DMS79 (cell line): ENCODE data around the gene TLN1.

Source experiments
- DNase-seq: peaks from one replicate; lab custom pipeline; 2025; lab: John Stamatoyannopoulos, UW

Gene TLN1

DNA sequence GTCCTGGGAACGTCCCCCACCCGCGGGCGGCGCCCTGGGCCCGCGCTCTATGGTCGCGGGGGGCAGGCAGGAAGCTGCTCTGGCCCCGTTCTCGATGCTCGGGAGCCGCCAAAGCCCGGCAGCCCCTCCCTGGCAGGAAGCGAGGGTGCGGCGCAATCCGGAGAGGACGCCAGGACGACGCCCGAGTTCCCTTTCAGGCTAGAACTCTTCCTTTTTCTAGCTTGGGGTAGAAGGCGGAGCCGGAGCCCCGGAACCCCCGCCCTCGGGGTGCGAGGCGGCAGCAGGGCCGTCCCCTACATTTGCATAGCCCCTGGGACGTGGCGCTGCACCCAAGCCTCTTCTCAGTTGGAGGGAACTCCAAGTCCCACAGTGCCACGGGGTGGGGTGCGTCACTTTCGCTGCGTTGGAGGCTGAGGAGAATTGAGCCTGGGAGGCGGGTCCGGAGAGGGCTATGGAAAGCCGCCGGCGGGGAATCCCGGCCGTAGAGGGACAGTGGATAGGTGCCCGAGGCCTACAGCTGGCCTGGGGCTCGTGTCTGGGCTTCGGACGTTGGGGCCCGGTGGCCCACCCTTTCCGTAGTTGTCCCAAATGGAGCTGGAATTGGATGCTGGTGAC lies at the start of gene TLN1, which contains the start of gene CREB3:
Gene TLN1 (minus strand): TSS at position 11 of the 615 bp plus-strand sequence. CDS start 6,501 bp downstream, outside the sequence.
Gene CREB3 (plus strand): TSS at position 482 of the 615 bp plus-strand sequence. CDS start 107 bp downstream, at position 589.
- DNase-seq = peak; percentile 97

DNA sequence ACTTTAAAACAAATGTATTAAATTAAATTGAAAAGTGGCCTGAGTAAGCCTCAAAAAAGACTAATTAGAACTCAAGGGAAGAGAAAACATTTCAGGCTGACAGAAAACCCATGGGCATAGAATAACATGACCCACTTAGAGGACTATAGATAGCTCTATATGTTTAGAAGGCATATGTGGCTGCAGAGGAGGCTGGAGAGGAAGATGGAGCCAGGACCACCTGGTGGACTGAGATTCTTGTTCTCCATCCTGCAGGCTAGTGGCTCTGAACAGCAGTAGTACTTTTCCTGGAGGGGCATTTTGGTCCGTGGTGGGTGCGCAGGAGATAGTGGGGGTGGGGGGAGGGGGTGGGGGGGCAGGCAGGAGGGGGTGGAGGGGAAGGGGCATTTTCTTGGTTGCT lies 49.1 kb upstream of the TLN1 start:
- no peak for DNase-seq

DNA sequence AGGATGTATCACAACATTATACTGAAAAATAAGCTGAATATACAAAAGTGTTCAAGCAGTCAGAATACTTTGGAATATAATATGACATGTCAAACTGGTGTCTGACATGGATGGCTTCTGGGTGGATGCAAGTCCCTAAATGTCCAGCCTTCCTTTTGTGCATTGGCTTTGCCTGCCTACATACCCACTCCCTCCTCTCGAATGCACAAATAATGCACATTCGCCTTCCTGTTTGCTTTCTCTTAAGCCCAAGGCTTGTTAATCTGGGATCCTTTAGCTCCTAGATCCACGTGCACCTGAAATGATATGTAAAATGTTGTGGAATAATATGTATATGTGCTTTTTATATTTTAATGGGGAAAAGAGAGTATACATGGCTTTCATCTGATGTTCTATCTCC lies 46.5 kb upstream of the TLN1 start:
- DNase-seq = no peak

- DNase-seq = peak; percentile 71
Observed at GRCh38 chr9:35776018-35776417, 44.0 kb upstream of the TLN1 start.

GRCh38 chr9:35774907-35775635 lies 43.1 kb upstream of the TLN1 start:
- DNase-seq = no peak

- DNase-seq = no peak
Observed at GRCh38 chr9:35771943-35772342, 39.9 kb upstream of the TLN1 start.

GRCh38 chr9:35771534-35771933 lies 39.5 kb upstream of the TLN1 start:
- DNase-seq = peak; percentile 32

DNA sequence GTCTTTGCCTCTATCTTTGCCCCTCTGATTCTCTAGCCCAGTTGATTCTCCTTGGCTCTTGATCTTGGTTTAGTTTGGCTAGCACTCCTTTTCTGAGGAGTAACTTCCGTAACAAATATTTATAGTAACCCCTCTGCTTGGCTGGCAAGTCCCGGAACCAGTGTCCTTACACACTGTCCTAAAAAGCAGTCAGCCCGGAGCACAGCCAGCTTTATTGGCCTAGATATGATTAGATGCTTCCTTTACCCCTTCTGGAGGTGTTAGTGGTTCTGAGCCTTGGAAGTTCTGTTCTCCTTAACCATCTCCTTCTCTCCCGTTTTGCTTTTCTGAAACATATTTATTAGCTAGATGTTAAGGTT lies 39.1 kb upstream of the TLN1 start:
- no peak for DNase-seq

GRCh38 chr9:35769763-35770162 lies 37.8 kb upstream of the TLN1 start:
- no peak for DNase-seq

DNA sequence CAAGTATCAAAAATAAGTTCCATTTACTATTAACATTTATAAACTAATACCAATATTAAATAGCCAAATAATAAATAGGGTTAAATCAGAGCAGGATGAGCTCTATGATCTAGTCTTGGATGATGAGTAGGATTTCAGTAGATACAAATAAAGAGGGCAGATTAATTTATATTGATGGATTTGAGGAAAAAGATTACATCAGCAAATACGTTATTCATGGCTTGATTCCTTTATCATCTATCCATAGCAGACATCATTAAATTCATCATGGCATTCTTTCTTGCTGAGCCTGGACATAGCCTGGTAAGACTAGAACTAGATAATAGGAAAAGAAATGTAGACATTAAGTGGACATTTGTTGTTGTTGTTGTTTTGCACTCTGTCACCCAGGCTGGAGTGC lies 35.5 kb upstream of the TLN1 start:
- no peak for DNase-seq

DNA sequence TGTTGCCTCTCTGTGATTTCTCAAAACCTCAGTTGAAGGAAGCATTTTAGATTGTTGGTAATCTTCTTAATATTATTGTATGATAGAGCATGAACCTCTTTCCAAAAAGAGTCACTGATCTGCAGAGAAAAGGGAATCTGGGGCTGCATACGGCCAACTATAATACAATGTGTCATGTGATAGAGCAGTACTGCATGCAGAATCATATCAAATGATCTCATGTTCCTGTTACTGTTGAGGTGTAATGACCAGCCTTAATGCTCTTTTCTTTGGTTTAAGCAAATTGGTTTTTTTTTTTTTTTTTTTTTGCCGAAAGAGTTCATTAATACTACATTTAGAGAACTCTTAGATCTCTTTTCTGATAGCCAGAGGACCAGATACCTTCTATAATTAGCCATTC lies 35.0 kb upstream of the TLN1 start:
- DNase-seq = no peak

DNA sequence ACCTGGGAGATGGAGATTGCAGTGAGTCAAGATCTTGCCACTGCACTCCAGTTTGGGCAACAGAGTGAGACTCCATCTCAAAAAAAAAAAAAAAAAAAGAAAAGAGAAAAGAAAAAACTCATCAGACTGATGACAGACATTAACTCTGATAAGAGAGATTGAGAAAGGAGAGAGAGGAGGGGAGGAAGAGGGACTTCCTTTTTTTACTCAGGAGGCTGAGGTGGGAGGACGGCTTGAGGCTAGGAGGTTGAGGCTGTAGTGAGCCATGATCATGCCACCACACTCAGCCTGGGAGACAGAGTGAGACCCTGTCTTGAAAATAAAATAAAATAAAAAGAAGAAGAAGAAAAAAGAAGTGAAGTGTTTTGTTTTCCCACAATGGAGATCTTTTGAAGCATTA lies 31.8 kb upstream of the TLN1 start:
- no peak for DNase-seq

DNA sequence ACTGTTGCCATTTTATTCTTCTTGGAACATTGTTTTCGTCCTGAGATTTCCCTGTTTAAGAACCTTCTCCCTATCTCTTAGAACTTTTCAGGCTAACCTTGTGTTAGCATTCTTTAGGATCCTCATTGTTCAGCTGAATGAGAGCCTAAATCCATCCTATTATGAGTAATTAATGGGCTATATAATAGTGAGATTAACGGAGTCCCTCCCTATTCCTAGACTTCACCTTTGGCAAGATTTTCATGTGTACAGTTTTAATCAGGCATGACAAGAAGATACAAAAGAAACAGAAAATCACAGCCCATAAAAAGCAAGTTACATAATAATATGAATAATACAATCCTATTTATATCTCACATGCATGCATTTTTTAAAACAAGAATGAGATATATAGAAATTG lies 31.2 kb upstream of the TLN1 start:
- no peak for DNase-seq

DNA sequence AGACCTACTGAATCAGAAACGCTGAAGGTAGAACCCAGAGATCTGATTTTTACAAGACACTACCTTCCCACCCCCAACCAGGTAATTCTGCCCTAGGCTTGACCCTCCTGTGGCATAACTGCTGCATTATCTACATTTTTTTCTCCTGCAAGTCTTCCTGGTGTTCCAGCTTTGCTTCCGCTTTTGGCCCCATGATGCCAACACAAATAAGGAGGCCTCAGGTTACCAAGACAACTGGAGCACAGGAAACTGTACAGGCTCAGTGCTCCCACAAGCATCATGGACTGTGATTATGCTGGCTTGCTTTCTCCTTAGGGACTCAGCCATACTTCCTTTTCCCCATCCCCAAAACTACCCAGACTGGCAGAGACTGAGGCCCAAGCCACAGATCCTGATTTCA lies 28.7 kb upstream of the TLN1 start:
- DNase-seq = no peak

- DNase-seq = no peak
Observed at GRCh38 chr9:35759795-35760194, 27.8 kb upstream of the TLN1 start.

DNA sequence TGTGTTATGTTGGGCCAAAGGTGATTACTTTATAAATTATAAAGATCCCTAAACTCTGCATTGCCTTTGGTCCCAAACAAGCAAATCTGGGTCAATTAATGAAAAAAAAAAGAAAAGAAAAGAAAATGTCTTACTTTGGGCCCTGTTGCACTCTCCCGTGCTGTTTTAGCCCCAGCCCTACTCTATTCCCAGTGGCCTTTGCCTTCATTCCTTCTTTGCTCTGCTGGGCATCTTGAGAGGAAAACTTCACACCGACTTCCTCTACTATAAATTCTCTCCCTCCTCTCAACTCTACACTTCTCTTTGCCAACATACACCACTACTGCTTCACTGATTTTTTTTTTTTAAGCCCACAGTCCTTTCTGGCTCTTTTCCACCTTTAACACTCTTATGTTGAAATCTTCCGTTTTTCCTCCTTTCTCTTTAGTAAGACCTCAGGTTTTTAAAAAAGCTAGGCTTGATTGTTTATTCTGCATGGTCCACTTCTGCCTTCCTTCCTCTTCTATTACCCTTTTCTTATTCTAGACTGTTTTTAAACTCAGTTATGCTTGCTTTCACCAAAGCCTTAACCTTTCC lies 26.6 kb upstream of the TLN1 start:
- DNase-seq = no peak

DNA sequence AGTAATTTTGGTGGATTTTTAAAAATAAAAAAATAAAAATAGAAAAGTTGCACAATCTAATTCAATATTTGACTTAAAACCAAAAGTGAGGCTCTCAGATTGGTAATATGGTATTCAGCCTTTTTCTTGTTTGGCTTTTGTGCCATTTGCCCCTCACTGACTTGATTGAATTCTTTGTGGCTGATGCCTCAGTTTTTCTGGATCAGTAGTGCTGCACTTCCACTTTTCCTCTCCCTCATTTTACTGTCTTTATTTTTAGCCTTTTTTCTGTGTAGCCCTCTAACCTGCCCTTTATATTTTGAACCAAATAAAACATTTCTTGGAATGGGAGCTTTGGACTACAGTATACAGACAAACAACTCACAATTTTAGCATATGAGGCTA lies 25.9 kb upstream of the TLN1 start:
- DNase-seq = no peak

DNA sequence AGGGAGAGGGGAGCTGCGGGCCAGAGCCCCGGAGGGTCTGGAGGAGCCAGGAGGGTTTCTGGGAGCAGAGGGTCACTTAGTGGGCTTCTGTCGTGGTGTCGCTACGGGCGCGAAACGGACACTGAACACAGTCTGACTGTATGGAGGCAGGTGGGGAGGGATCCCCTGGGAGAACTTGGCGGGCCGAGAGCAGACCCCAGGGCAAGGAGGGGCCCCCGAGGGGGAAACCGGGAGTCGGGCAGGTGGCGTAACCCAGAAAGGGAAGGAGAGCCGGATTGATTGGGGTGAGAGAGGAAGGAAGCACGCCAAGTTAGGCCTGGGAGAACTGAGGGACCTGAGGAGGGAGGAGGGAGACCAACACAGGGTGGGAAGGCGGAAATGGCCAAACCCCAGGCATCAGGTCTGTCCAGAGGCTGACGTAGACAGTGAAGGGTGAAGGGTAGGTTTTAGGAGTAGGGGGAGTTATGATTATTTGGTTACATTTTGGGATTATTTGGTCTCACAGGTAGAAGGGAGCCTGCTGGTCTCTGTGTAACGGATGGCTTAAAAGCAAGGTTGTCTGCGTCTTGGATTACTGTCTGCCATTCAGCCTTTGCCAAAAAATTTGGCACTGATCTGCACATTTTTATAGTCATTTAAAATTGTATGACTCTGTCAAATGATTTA lies 25.4 kb upstream of the TLN1 start:
- peak; percentile 60 for DNase-seq

GRCh38 chr9:35756275-35757225 lies 24.6 kb upstream of the TLN1 start:
- DNase-seq = peak; percentile 56

DNA sequence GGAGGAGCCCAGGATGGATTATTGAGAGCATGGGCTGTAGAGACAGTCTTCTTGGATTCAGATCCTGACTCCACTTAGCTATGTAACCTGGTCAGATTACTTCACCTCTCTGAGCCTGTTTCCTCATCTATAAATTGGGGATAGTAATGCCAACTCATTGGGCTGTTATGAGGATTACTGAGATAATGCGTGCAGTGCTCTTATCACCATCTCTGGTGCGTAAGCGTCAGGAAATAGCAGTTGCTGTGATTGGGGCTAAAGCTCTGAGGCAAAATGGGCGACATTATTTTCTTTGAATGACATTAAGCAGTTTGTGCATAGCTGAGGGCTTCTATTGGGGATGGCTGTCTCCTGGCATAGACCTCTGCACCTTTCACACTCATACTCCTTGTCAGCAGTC lies 23.1 kb upstream of the TLN1 start:
- no peak for DNase-seq

DNA sequence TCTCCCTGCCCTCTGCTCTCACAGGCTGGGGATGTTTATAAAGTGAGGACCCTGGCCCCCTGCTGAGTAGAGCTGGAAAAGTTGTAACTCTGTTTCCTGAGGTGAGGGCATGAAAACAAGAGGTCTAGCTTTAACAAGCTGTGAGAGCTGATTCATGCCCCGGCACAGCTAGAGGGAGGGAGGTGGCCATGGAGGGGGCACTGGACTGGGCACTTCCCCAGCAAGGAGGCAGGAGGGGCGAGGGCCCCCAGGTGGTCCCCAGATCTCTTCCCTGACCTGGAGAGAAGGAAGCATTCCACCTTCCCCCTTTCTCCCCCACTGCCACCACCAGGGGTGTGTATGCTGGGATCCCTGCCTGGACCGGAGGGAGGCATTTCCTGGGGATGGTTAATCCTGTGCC lies 22.3 kb upstream of the TLN1 start, which contains the start of gene MSMP:
Gene MSMP (minus strand): TSS at position 13 of the 400 bp plus-strand sequence. CDS start 147 bp downstream, outside the sequence.
- no peak for DNase-seq

GRCh38 chr9:35753466-35753865 lies 21.5 kb upstream of the TLN1 start:
- DNase-seq = no peak
